ENCODE data around the gene TCF3.

The TCF3 gene

DNA sequence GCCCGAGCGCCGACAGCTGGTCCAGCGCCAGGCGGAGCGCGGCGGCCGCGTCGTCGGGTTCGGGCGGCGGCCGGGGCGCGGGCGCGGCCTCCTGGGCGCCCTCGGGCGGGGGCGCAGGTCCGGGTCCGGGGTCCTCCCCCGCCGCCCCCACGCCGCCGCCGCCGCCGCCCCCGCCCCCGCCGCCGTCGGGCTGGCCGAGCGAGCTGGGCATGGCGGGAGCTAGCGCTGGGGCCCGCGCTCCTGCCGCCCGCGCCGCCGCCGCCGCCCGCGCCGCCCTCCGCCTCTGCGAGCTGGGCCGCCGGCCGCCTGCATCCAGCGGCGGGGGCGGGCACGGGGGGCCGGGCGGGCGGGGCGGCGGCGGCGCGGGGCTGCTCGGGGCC lies 84.6 kb downstream of the TCF3 start:
- Histone ChIP-seq H3K36me3 (ENCODE audit: insufficient read depth, low read length) (0 out of 2 replicates have a peak, but pooled peaks cover 7% of the 10 kb centered on the region), H3K9me3 (ENCODE audit: insufficient read depth, low read length, severe bottlenecking) (no peaks in the 10 kb centered on the region), H3K79me2 (ENCODE audit: insufficient read depth, low read length) (peaks cover 46% of the 10 kb centered on the region), H3K4me2 (ENCODE audit: insufficient read depth, low read length) (peak overlapping the region; percentile 82; the same call in 1 of the 2 replicates), H2AFZ (ENCODE audit: low read depth, low read length) (no peak overlapping the region), H3K9ac (ENCODE audit: low read depth, low read length) (no peak overlapping the region), H3K27ac (ENCODE audit: low read length) (no peak overlapping the region), H3K4me1 (ENCODE audit: insufficient read depth, low read length) (peaks cover 29% of the 10 kb centered on the region), H4K20me1 (ENCODE audit: insufficient read depth, low read length) (peaks cover 37% of the 10 kb centered on the region), H3K4me3 (ENCODE audit: low read depth in 1 of 2, low read length in 2 of 2) (peak overlapping the region in 1 of 2 experiments; percentile 65; a peak in 2 of 4 replicates), H3K27me3 (ENCODE audit: insufficient read depth, low read length, poor library complexity) (no peaks in the 10 kb centered on the region)
- TF ChIP-seq, protein P1, sequence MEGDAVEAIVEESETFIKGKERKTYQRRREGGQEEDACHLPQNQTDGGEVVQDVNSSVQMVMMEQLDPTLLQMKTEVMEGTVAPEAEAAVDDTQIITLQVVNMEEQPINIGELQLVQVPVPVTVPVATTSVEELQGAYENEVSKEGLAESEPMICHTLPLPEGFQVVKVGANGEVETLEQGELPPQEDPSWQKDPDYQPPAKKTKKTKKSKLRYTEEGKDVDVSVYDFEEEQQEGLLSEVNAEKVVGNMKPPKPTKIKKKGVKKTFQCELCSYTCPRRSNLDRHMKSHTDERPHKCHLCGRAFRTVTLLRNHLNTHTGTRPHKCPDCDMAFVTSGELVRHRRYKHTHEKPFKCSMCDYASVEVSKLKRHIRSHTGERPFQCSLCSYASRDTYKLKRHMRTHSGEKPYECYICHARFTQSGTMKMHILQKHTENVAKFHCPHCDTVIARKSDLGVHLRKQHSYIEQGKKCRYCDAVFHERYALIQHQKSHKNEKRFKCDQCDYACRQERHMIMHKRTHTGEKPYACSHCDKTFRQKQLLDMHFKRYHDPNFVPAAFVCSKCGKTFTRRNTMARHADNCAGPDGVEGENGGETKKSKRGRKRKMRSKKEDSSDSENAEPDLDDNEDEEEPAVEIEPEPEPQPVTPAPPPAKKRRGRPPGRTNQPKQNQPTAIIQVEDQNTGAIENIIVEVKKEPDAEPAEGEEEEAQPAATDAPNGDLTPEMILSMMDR (IDR thresholded peaks at IDR 0.05; ENCODE audit: borderline replicate concordance, extremely low read depth, low read length, poor library complexity, severe bottlenecking), result no peak
- no peak for TF ChIP-seq EZH2 (IDR thresholded peaks at IDR 0.05; ENCODE audit: borderline replicate concordance, low read depth, low read length, severe bottlenecking)
- ATAC-seq (ENCODE audit: insufficient read depth, low read depth), result peak; percentile 13; the same call in 2 of the 3 replicates
- no peak for DNase-seq

DNA sequence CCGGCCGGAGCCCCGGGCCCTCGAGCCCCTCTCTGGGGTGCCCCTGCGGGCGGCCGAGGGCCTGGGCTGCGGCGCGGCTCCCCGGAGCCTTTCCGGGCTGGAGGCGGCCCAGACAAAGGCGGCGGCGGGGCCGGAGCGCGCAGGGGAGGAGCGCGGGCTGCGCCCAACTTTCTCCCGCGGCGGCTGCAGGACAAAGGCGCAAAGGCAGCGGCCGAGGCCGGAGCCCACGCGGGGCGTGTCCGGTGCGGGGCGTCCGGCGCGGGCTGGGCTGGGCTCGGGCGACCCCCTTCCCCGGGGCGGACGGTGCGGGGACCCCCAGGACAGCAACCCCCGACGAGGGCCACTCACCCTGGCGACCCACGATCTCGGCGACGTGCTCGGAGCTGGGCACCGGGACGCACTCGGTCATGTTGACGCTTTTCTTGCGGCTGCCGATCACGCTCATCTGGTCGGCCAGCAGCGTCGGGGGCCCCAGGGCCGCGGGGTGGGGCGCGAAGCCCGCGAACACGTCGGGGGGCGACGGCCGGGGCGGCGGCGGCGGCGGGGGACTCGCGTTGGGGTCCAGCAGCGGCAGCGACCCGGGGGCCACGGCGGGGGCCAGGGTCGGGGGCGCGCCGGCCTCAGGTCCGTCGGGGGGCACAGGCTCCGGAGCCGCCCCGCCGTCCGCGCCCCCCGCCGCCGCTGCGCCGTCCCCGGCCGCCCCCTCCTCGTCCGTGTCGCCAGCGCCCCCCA lies 85.1 kb downstream of the TCF3 start:
- no peak overlapping the region for H2AFZ ChIP-seq (ENCODE audit: low read depth, low read length)

DNA sequence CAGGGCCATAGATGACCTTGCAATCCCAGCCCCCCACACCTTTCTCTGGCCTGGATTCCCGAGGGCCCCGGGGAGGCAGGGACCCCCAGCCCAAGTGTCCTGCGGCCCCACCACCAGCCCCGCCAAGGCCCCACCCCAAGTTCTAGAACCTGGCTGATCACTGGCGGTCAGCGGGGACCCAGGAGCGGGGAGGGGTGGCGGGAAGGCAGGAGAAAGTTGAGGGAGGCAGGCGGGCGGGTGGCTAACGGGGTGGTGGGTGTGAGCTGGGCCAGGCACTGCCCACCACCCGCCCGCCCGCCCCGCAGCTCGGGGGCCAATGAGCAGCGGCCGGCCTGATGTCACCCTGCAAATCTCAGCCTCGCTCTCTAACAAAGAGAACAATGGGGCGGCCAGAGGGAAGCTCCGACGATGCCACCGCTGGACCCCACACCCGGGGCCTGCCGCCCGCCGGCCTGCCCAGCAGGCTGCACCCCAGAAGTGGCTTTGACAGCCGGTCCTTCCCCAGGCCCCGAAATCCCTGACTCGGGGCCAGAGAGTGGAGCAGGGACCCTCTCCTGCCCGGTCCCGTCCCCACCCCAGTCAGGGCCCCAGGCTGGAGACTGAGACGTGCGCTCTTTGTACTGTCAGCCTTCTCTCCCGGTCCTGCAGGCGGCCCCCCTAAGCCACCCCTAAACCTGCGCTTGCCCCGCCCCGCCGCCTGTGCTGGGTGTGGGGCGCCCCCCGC lies 85.9 kb downstream of the TCF3 start:
- Histone ChIP-seq H2AFZ (ENCODE audit: low read depth, low read length) (no peak overlapping the region), H3K4me3 (ENCODE audit: low read depth in 1 of 2, low read length in 2 of 2) (peak overlapping the region in 1 of 2 experiments; percentile 65; a peak in 3 of 4 replicates), H3K36me3 (ENCODE audit: insufficient read depth, low read length) (0 out of 2 replicates have a peak, but pooled peaks cover 7% of the 10 kb centered on the region), H3K9me3 (ENCODE audit: insufficient read depth, low read length, severe bottlenecking) (no peaks in the 10 kb centered on the region), H3K27me3 (ENCODE audit: insufficient read depth, low read length, poor library complexity) (no peaks in the 10 kb centered on the region), H3K9ac (ENCODE audit: low read depth, low read length) (peak overlapping the region; percentile 65), H4K20me1 (ENCODE audit: insufficient read depth, low read length) (peaks cover 40% of the 10 kb centered on the region), H3K4me1 (ENCODE audit: insufficient read depth, low read length) (peaks cover 29% of the 10 kb centered on the region), H3K79me2 (ENCODE audit: insufficient read depth, low read length) (peaks cover 54% of the 10 kb centered on the region), H3K27ac (ENCODE audit: low read length) (no peak overlapping the region; the same call in 1 of the 2 replicates), H3K4me2 (ENCODE audit: insufficient read depth, low read length) (peak overlapping the region; percentile 82)
- TF ChIP-seq, protein P1 (IDR thresholded peaks at IDR 0.05; ENCODE audit: borderline replicate concordance, extremely low read depth, low read length, poor library complexity, severe bottlenecking), result no peak
- no peak for DNase-seq
- ATAC-seq (ENCODE audit: insufficient read depth, low read depth), result no peak

More for the DNA sequence above, 85.1 kb downstream of the TCF3 start:
- Histone ChIP-seq H3K4me1 (ENCODE audit: insufficient read depth, low read length) (peaks cover 29% of the 10 kb centered on the region), H3K9me3 (ENCODE audit: insufficient read depth, low read length, severe bottlenecking) (no peaks in the 10 kb centered on the region), H3K79me2 (ENCODE audit: insufficient read depth, low read length) (peaks cover 52% of the 10 kb centered on the region), H3K27me3 (ENCODE audit: insufficient read depth, low read length, poor library complexity) (no peaks in the 10 kb centered on the region), H3K36me3 (ENCODE audit: insufficient read depth, low read length) (0 out of 2 replicates have a peak, but pooled peaks cover 7% of the 10 kb centered on the region), H3K9ac (ENCODE audit: low read depth, low read length) (peak overlapping the region; percentile 65), H3K4me2 (ENCODE audit: insufficient read depth, low read length) (peak overlapping the region; percentile 82), H4K20me1 (ENCODE audit: insufficient read depth, low read length) (peaks cover 39% of the 10 kb centered on the region), H3K27ac (ENCODE audit: low read length) (no peak overlapping the region), H3K4me3 (ENCODE audit: low read depth in 1 of 2, low read length in 2 of 2) (peak overlapping the region in 1 of 2 experiments; percentile 65; a peak in 3 of 4 replicates)
- ATAC-seq (ENCODE audit: insufficient read depth, low read depth) (no peak), DNase-seq (no peak)
- TF ChIP-seq, protein P1 (IDR thresholded peaks at IDR 0.05; ENCODE audit: borderline replicate concordance, extremely low read depth, low read length, poor library complexity, severe bottlenecking), result no peak
- TF ChIP-seq EZH2 (IDR thresholded peaks at IDR 0.05; ENCODE audit: borderline replicate concordance, low read depth, low read length, severe bottlenecking), result no peak
